Thoracic aorta (tissue), 2 donors: Measurements from ENCODE around the gene POLE4. TPM values are rescaled to one million over a fixed set of nuclear protein-coding genes. Genes with fewer than 3 reads are reported as not detected.

Experiments used
- ATAC-seq: fragments of 150-250 bp; one replicate; pipeline ENCODE4 v1.8.0; 2017; ENCODE audit warnings: low read depth; ENCODE audit not compliant: insufficient number of reproducible peaks, low FRiP score
- DNase-seq: peaks from one replicate; pipeline ENCODE4 v3.0.0-alpha.2; 2020; ENCODE audit warnings: low spot score
- H3K27ac ChIP-seq, 2 donors: fragments of 200-600 bp; sonication (generic); 1 replicate in 1 of 2; 2 replicates in 1 of 2; pipeline ENCODE4 v1.5.1; 2016; ENCODE audit warnings: mild to moderate bottlenecking in 2 of 2, moderate library complexity in 2 of 2
- H3K27me3 ChIP-seq: fragments of 200-600 bp; sonication (generic); replicated peaks from 2 replicates; pipeline ENCODE4 v1.6.0; 2016; ENCODE audit warnings: mild to moderate bottlenecking; ENCODE audit not compliant: insufficient read depth
- H3K36me3 ChIP-seq: fragments of 200-600 bp; sonication (generic); one replicate; pipeline ENCODE4 v1.5.1; 2016
- H3K4me1 ChIP-seq, 2 donors: fragments of 200-600 bp; sonication (generic); 1 replicate in 1 of 2; 2 replicates in 1 of 2; pipeline versions ENCODE4 v1.5.1 to v1.6.0; 2016; ENCODE audit warnings: low read depth in 2 of 2, mild to moderate bottlenecking in 1 of 2; ENCODE audit not compliant: control insufficient read depth in 1 of 2
- H3K4me3 ChIP-seq: fragments of 200-600 bp; sonication (generic); 2 replicates; pipeline ENCODE4 v1.5.1; 2016; ENCODE audit warnings: mild to moderate bottlenecking
- H3K9me3 ChIP-seq: fragments of 200-600 bp; sonication (generic); 2 replicates; pipeline ENCODE4 v1.5.1; 2016
- CTCF ChIP-seq: fragments of 200-600 bp; sonication (generic); IDR thresholded peaks from one replicate; pipeline ENCODE4 v1.5.1; 2019; ENCODE audit warnings: antibody characterized with exemption
- total RNA-seq, 2 donors: library from RNA; depleted of rRNA; stranded (reverse); fragments of >200 nt; gene quantifications; one replicate each; pipeline versions ENCODE4 v1.1.0 to v1.2.3, GENCODE V29; 2016

Gene POLE4, protein sequence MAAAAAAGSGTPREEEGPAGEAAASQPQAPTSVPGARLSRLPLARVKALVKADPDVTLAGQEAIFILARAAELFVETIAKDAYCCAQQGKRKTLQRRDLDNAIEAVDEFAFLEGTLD
- total RNA-seq = 10 to 100 TPM; 12.8 to 16.4 TPM

DNA sequence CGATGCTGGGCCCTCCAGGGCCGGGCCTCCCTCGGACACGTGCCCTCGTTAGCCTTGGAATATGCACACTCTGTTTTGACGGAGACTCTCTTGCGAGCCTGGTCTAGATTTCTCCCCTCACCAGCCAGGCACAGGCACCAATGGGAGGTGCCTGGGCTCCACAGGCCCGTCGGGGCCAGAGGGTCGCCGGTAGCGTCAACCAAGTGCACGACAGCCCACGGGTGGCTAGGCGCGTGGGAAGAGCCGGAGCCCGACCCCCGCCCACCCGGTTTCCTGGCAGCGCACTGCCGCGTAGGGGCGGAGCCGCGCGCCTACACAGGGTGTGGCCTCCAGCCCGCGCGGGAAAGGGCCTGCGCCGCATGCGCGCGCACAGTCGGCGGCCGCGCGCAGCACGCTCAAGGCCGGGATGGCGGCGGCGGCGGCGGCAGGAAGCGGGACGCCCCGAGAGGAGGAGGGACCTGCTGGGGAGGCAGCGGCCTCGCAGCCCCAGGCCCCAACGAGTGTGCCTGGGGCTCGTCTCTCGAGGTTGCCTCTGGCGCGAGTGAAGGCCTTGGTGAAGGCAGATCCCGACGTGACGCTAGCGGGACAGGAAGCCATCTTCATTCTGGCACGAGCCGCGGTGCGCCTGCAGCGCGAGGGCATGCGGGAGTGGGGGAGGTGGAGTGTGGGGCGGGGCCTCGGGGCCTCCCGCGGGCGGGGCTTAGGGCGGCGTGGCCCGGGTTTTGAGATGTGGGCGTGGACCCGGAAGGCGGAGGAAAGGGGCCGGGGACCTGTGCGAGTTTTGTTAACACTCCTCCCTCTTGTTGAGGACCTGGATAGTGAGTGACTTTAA, at the start of gene POLE4:
Gene POLE4, plus strand, starts transcription at position 370 of the 832 bp plus-strand sequence. Its CDS starts 37 bp downstream, at position 407.
- ATAC-seq (peak; percentile 97), DNase-seq (peak; percentile 70)
- peak within 1 kb of the TSS; percentile 91 for H3K4me3 ChIP-seq
- no peak for TF ChIP-seq CTCF
- H3K27ac ChIP-seq = peak within 1 kb of the TSS; percentile 88 to 89
- no peaks in the 10 kb centered on the region for H3K36me3 ChIP-seq
- peaks cover 7 to 8% of the 10 kb centered on the region in 2 donors for H3K4me1 ChIP-seq
- H3K9me3 ChIP-seq = no peaks in the 10 kb centered on the region
- H3K27me3 ChIP-seq = no peaks in the 10 kb centered on the region

DNA sequence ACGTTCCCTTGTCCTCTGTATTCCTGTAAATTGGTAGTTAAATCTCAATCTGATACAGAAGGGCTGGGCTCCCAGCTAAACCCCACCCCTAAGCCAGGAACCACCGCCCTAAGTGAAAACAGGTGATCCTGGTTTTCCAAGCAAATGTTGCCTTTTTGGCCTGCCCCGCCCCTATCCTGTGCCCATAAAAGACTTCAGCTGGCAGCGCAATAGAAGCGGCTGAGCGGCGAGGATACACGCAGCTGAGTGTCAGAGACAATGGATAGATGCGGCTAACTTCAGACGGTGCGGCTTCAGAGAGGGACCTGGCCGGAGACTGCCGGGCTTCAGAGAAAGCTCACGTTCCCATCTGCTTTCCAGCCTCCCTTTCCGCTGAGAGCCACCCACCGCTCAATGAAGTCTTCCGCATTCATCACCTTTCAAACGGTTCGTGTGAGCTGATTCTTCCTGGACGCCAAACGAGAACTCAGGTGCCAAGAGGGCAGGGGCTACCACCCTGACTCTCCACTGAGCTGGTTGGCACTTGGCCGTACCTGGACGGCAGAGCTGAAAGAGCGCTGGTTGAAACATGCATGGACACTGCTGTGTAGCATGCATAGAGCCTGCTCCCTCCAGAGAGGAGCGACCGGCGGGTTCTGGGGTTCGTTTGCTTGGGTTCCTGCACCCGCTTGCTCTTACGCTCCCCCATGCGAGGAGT, 49.5 kb upstream of the POLE4 start:
- ATAC-seq = no peak
- Histone ChIP-seq H3K27me3 (no peaks in the 10 kb centered on the region), H3K27ac (no peak overlapping the region), H3K36me3 (no peaks in the 10 kb centered on the region), H3K9me3 (no peaks in the 10 kb centered on the region), H3K4me1 (no peaks in the 10 kb centered on the region), H3K4me3 (no peak overlapping the region)
- no peak for DNase-seq
- TF ChIP-seq CTCF = no peak

- TF ChIP-seq CTCF = no peak
- Histone ChIP-seq H3K4me3 (no peak overlapping the region), H3K36me3 (no peaks in the 10 kb centered on the region), H3K4me1 (no peaks in the 10 kb centered on the region), H3K9me3 (no peaks in the 10 kb centered on the region), H3K27me3 (no peaks in the 10 kb centered on the region), H3K27ac (no peak overlapping the region)
- no peak for ATAC-seq
- no peak for DNase-seq
Observed at GRCh38 chr2:74910245-74910644, 48.2 kb upstream of the POLE4 start.

GRCh38 chr2:74911061-74911460, 47.4 kb upstream of the POLE4 start:
- no peaks in the 10 kb centered on the region for H3K27me3 ChIP-seq
- no peak overlapping the region for H3K27ac ChIP-seq
- no peak for TF ChIP-seq CTCF
- ATAC-seq (no peak), DNase-seq (no peak)
- no peaks in the 10 kb centered on the region for H3K4me1 ChIP-seq
- no peak overlapping the region for H3K4me3 ChIP-seq
- H3K9me3 ChIP-seq = no peaks in the 10 kb centered on the region
- H3K36me3 ChIP-seq = no peaks in the 10 kb centered on the region

DNA sequence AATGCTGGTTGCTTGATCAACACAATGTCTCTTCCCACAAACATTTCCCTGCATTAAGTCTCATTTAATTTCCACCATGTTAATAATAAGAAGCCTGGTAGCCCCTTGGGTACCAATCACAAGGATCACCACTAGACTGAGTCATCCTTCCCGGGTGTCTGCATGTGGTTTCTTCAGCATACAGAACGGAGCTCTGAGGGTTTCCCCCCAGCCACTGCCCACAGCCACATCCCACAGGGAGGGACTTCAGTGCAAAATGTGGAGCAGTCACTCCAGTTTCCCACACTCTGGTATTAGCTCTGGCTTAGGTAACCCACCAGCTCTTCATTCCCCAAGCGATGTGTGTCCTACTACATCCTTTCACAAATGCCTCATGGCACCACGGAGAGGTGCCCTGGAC, 42.7 kb upstream of the POLE4 start:
- no peak for DNase-seq
- Histone ChIP-seq H3K9me3 (no peaks in the 10 kb centered on the region), H3K27me3 (no peaks in the 10 kb centered on the region), H3K27ac (no peak overlapping the region), H3K36me3 (no peaks in the 10 kb centered on the region), H3K4me3 (no peak overlapping the region), H3K4me1 (peaks cover 0 to 3% of the 10 kb centered on the region in 2 donors)
- no peak for TF ChIP-seq CTCF
- ATAC-seq = no peak
